Fibroblast of peridontal ligament (primary cell): ENCODE data around the gene ZKSCAN2.

Source experiments
- DNase-seq: peaks from one replicate; pipeline ENCODE4 v3.0.0-alpha.2; 2010; ENCODE audit errors: extremely low read depth

Gene ZKSCAN2

DNA sequence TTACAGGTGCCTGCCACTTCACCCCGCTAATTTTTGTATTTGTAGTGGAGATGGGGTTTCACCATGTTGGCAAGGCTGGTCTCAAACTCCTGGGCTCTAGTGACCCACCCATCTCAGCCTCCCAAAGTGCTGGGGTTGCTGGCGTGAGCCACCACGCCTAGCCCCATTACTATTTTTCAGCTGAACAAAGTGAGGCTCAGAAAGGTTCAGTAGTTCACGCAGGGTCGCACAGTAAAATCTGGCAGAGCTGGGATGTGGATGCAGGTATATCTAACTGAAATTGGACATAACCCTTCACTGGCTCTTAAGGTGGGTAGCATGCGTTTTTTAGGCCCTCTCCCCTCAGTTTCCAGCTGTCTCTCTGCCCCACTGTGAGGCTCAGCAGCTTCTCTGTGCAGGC lies 33.7 kb downstream of the ZKSCAN2 start:
- no peak for DNase-seq

DNA sequence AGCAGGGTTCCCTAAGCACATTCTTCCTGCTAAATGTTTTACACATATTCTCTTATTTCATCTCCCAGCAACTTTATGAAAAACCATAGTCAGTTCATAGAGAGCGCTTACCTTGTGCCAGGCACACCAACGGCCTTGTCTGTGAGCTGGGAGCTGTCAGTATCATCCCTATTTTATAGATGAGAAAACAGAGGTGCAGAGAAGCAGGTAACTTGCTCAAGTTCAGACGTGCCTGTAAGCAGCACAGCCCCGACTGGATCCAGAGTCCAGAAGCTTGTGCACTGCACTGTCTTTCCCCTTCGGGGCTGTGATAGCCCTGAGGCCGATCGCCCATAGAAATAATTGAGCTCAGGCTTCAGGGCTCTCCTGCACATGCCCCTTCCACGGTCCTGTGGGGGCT lies 34.7 kb downstream of the ZKSCAN2 start:
- no peak for DNase-seq

DNA sequence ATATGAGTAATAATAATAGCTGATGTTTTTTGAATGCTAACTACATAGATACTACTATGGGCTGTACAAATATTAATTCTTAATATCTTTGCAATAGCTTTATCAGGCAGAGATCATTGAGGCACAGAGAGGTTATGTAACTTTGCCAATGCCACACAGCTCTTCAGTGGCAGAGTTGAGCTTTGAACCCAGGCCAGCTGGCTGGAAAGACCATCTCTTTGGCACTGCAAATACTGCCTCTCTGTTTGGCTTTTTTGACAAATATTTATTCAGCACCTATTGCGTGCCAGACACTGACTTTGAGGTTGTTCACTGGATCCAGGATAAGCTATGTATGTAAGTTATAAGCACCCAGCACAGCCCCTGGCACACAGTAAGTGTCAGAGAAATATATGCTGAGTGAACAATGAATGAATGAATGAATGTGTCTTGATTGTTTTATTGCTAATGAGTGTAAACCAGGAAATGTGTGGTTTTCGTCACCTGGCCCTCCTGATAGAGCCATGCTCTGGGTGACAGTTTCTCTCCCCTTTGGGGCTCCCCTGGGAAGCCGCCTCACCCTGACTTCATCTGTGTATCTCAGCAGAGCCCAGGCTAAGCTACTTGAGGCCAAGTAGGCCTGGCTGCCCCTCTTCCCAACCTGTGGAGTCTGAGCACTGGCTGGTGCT lies 38.4 kb downstream of the ZKSCAN2 start:
- no peak for DNase-seq

DNA sequence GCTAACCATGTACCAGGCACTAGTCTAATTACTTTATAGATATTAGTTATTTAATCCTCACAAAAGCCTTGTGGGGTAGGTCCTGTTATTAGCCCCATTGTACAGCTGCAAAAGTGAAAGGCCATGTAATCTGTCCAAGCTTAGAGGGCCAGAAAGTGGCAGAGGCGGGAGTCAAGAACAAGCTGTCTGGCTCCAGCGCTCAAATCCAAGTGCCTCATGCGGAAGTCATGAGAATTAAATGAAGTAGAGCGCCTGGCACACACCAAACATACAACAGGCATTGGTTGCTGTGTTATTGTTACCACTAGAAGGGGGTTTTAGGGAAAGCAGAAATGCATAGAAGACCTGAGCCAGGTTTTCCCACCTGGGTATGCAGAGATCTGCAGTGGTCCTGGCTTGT lies 39.7 kb downstream of the ZKSCAN2 start:
- DNase-seq = no peak

DNA sequence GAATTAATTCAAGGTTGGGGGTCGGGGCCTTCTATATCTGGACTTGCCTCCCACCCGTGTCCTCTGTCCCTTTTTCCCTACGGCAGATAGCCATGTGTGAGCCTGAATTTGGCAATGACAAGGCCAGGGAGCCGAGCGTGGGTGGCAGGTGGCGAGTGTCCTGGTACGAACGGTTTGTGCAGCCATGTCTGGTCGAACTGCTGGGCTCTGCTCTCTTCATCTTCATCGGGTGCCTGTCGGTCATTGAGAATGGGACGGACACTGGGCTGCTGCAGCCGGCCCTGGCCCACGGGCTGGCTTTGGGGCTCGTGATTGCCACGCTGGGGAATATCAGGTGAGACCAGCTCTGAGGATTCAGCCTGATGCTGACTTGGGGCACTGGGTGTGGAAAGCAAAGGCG lies 40.5 kb downstream of the ZKSCAN2 start:
- no peak for DNase-seq

DNA sequence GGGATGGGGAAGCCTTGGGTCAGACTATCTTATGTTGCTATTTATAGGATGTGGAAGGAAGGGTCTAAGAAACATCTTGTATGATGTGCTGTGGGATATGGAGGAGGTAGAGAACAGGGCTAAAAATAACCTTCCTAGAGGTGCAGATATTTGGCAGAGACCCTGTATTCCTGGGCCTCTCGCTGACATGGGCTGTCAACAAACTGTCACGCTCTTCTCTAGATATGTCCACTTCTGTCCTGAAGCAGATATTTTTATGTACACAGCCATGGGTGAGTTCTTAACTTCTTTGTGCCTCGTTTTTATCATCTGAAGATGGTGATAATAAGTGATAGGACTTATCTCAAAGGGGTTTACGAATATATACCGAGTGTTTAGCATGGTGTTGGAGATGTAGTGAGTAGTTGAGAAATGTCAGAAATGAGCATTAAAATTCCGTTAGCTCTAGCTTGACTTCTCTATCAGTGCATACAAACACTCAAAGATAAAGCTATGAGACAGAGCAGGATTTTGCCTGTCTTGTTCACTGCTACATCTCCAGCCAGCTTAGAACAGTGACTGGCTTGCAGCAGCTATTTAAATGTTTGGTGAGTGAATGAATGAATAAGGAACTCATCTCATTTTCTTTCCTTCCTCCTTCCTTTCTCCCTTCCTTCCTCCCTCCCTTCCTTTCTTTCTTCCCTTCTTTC lies 43.8 kb downstream of the ZKSCAN2 start:
- DNase-seq = no peak

DNA sequence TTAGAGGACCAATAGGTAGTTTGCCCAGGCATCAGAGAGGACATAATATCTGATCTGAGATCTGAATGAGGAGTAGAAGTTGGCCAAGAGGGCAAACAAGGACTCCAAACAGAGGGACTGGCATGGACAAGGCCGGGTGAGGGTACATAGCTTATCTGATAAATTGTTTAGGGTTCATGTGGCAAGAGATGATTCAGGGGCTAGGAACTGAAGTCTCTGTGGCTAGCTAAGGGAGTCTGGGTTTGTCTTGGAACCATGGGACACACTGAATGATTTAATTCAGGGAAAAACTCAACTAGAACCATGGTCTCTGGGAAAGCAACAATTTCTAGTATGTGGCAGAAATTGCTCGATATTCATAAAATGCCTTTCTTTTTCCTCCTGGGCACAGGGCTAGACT lies 45.0 kb downstream of the ZKSCAN2 start:
- no peak for DNase-seq

DNA sequence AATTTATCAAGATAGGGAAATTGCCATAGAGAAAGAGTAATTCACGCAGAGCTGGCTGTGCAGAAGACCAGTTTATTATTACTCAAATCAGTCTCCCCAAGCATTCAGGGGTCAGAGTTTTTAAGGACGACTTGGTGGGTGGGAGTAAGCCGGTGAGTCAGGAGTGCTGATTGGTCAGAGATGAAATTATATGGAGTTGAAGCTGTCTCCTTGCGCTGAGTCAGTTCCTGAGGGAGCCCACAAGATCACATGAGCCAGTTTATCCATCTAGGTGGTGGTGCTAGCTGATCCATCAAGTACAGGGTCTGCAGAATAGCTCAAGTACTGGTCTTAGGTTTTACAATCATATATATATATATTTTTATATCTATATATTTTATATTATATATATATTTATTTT lies 46.9 kb downstream of the ZKSCAN2 start:
- peak; percentile 25 for DNase-seq

DNA sequence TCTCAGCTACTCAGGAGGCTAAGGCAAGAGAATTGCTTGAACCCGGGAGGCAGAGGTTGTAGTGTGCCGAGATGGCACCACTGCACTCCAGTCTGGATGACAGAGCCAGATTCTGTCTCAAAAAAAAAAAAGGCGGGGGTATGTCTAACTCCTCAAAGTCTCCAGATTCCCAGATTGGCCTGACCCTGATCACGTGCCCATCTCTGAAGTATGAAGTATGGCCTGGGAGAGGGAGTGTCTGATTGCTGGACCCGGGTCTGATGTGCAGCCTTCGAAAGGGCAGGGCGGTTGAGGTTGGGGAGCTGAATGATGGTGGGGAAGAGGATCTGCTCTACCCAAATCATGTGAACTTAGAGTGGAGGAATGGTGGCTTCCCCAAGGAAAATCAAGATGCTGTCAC lies 58.2 kb downstream of the ZKSCAN2 start:
- no peak for DNase-seq

DNA sequence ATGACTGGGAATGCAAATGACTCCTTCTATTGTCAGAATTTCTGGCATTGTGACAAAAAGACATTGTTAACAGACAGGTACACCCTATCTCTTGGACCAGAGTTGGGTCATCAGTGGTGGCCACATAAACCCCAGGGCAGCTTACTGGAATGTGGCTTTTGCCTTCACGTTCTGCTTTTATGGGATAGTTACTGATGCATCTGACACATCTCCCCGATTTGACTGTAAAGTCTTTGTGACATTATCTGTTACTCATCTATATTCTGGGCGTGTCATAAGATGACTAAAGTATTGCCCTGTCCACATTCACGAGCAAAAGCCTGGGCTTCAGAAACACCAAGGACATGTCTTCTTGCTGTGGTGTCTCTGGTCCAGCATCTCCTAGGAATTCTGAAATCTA lies 59.6 kb downstream of the ZKSCAN2 start:
- DNase-seq = no peak

DNA sequence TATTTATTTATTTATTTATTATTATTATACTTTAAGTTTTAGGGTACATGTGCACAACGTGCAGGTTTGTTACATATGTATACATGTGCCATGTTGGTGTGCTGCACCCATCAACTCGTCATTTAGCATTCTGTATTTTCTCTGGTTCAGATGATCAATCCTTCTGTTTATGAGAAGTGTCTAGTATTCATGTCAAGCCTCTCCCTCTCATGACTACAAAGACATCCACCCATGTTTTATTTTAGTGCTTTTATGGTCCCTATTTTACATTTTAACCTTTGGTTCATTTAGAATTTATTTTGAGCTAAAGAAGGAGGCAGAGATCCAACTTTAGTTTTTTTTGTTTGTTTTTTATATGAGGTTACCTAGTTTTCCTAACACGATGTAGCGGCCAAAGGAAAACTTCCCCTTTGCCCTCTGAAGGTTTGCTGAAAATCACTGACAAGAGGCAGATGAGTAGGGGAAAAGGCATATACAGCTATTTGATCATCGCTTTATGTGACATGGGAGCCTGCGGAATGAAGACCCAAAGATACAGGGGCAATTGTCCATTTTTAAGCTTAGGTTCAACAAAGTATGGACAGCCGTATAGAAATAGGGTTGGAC lies 63.3 kb downstream of the ZKSCAN2 start:
- DNase-seq = no peak

DNA sequence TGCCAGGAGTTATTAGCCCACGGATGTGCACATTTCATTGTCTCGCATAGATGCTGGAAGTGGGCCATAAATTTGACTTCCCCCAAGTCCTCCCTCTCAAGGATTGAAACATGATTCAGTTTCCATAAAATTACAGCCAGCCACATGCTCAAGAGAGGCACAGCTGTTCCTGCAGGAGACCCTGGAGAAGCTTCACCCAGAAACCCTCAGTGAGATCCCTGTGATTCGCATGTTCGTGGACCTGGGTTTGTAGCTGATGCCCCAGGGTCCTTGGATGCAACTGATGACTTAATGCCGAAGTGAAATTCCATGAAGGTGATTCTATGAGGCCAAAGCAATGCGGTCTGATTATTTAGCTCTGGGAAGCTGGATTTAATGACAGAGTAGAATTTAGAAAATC lies 65.5 kb downstream of the ZKSCAN2 start:
- DNase-seq = no peak

DNA sequence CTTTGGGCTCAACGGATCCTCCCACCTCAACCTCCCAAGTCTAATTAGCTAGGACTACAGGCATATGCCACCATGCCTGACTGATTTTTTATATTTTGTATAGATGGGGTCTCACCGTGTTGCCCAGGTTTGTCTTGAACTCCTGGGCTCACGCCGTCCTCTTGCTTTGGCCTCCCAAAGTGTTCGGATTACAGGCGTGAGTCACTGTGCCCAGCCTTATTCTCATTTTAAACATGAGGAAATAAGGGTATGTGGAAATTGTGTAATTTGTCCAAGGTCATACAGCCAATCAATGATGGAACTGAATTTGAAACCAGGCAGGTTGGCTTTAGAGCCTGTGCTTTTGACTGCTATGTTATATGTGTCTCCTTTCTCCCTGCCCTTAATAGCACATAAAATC lies 68.3 kb downstream of the ZKSCAN2 start:
- no peak for DNase-seq

DNA sequence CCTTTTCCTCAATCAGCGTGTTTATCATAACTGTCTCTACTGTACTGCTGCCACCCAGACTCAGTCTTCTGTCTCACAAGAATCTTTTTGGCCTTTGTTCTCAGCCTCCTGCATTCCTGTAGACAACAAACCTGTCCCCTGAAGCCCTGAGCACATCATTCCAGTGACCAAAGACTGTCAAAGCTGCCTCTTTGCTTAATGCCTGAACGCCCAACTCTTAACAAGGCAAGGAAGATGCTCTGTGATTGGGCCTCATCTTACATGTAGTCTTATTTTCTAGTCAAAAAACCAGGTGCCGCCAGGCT lies 70.2 kb downstream of the ZKSCAN2 start:
- no peak for DNase-seq
